GM18951 (cell line): Measurements from ENCODE around the gene CCDC157.

Experiments
- POLR2A ChIP-seq: IDR thresholded peaks from 4 replicates; pipeline ENCODE4 v1.6.1; 2011; ENCODE audit warnings: mild to moderate bottlenecking; ENCODE audit not compliant: insufficient read length, insufficient read depth; ENCODE audit errors: extremely low read depth
- in situ Hi-C: fragments of 300-500 bp; cut with MboI; formaldehyde crosslinking; loops from one replicate; pipeline ENCODE4 v1.12.0; 2022; ENCODE audit warnings: low sequenced_read_pairs, mixed read lengths, inconsistent platforms; ENCODE audit not compliant: unreplicated experiment

The CCDC157 gene

DNA sequence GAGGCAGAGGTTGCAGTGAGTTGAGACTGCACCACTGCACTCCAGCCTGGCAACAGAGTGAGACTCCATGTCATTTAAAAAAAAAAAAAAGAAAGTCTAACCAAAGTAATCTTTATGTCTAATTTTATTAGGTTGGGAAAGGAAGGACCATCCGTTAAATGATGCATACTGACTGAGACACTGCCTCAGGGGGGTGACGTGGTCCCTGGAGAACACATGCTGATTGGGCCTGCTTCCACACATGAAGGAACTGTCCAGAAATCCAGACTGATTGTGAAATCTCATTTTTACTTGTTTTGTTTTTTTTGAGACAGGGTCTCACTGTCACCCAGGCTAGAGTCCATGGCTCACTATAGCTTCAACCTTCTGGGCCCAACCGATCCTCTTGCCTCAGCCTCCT, 5.6 kb upstream of the CCDC157 start:
- no peak for TF ChIP-seq POLR2A
- in situ Hi-C loops = no loop called here

- in situ Hi-C loops = no loop called here
- TF ChIP-seq POLR2A = no peak
Observed at GRCh38 chr22:30354644-30355043, 2.2 kb upstream of the CCDC157 start.

GRCh38 chr22:30357236-30357570, 396 bp downstream of the CCDC157 start:
- no peak for TF ChIP-seq POLR2A
- in situ Hi-C loops = no loop called here

DNA sequence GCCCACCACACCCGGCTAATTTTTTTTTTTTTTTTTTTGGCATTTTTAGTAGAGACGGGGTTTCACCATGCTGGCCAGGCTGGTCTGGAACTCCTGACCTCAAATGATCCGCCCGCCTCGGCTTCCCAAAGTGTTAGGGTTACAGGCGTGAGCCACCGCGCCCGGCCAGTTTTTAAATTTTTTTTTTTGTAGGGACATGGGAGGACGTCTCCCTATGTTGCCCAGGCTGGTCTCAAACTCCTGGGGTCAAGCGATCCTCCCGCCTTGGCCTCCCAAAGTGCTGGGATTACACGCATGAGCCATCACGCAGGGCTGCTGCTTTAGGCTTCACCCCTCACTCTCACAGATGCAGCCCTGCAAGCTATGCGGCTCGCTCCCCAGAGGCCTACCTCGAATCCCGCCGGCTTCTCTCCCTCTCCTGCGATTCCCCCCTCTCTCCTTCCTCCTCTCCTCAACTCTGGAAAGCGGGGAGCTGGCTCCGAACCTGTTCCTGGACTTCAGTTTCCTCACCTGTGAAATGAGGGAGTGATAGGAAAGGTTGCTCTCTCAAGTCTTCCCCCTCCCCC, 926 bp downstream of the CCDC157 start:
- TF ChIP-seq POLR2A = no peak
- in situ Hi-C loops = no loop called here

DNA sequence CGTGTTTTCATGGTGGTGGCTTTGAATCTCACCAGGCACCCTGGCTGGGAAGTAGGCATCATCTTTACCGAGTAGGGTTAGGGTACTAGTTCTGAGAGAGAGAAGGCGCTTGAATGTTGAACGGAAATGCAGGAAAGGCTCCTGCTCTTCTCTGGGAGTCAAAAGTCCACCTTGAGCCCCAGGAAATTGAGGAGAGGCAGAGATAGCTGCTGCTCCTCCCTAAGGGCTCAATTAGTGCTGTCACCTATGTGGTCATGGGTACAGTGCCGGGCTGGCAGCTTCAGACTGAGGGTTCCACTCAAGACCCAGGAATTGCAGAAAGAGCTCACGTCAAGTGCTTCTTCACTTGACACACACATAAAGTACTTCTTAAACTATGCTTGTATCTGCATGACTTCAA, 1.7 kb downstream of the CCDC157 start:
- TF ChIP-seq POLR2A = no peak
- in situ Hi-C loops = no loop called here

DNA sequence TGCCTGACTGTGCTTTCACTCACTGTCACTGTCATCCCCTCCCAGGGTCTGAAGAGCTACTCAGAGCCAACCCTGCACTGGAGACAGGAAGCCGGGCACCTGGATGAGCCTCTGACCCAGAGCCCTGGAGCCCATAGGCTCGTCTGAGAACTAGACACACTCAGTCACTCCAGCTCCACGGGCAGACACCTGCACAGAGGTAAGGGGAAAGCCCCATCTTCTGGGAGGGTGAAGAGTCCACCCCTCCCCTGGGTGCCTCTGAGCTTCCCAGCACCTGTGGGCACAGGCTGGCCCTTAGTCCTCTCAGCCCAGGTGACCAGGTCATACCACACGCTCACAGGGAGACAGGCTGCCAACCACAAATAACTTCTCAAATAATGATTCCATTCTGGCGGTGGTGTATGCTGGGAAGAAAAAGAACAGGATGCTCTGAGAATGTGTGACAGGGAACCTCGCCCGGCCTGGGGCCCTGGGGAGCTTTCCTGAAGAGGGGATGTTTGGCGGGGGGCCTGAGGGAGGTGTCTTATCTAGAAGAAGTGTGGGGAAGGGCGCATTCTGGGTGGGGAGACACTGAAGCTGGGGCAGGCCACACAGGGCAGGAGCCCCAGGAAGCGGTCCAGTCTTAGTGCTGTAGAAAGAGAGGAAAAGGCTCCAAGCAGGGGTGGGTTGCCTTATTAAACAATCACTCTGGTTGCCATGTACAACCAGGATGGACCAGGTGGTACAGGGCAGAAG, 5.3 kb downstream of the CCDC157 start:
- in situ Hi-C loops = no loop called here

DNA sequence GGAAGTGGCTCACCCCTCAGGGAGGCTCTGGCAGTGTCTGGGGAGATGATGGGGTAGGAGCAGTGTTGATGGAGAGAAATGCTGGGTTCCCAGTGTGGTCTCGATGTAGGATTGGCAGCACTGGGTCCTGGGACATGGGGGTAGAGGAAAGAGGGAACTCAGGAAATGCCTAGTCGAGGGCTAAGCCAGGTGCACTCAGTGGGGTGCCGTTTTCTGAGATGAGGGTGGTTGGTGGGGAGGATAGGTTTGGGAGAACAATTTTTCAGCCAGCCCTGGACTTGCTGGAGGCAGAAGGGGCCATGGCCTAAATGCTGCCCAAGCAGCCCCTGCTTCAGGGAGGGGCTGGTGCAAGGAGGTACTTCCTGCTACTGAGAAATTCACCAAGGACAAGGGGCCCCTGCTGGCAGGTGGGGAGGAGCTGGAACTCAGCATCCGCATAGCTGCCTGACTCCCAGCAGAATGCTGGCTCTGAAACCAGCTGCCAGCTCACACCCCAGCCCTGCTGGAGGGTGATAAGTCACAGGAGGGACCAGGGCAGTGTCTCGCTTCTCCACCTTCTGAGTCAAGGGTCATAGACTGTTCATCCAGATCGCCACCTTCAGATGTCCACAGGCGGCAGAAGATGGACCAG, 6.0 kb downstream of the CCDC157 start:
- no peak for TF ChIP-seq POLR2A
- in situ Hi-C loops = no loop called here

More for the DNA sequence above, 5.3 kb downstream of the CCDC157 start:
- no peak for TF ChIP-seq POLR2A

DNA sequence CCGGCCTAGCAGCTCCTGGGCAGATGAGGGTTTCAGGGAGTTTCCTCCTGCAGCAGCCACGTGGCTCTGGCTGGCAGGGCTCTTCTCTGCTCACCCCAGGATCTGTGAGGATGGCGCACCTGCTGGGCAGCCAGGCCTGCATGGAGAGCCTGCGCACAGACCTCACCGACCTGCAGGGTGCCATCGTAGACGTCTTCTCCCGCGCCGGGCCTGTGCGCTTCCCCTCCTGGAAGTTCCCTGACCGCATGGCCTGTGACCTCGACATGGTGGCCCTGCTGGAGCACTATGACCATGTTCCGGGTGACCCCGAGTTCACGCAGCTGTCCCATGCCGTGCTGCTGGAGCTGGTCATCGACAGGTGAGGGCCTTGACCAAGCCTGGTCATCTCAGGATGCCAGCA, 9.1 kb downstream of the CCDC157 start:
- in situ Hi-C loops = no loop called here
- TF ChIP-seq POLR2A = no peak

GRCh38 chr22:30368420-30368819, 11.6 kb downstream of the CCDC157 start:
- no peak for TF ChIP-seq POLR2A
- in situ Hi-C loops = no loop called here

- in situ Hi-C loops = no loop called here
Observed at GRCh38 chr22:30370641-30371230, 13.9 kb downstream of the CCDC157 start.

GRCh38 chr22:30371321-30371720, 14.5 kb downstream of the CCDC157 start:
- TF ChIP-seq POLR2A = no peak
- in situ Hi-C loops = no loop called here

More at GRCh38 chr22:30370641-30371230, 13.9 kb downstream of the CCDC157 start:
- TF ChIP-seq POLR2A = no peak

DNA sequence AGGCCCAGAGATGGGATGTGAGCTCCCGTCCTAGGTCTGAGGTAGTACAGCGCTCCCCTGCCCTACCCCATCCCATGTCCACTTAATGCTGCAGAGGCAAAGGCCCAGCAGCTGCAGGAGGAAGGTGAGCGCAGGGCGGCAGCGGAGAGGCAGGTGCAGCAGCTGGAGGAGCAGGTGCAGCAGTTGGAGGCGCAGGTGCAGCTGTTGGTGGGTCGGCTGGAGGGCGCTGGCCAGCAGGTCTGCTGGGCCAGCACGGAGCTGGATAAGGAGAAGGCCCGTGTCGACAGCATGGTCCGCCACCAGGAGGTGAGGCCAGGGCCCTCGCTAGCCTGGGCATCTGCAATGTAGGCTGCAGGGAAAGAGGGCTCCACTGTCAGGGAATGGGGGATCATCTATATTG, 15.2 kb downstream of the CCDC157 start:
- TF ChIP-seq POLR2A = no peak
- in situ Hi-C loops = no loop called here

DNA sequence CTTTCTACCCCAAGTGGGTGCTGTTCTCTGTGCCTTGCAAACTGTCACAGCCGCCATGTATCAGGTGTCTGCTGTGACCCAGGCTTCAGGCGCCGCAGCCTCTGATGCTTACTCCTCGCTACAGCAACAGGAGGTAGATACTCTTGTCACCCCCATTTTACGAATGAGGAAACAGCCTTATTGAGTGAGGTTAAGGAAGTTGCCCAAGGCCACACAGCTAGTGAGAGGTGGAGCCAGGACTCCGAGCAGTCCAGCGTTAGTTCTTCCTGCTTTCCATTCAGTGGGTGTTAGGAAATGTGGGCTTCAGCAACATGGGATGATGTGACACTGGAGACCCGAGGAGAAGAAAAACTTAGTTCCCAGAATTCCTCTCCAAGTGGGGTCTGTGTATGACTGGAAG, 16.1 kb downstream of the CCDC157 start:
- in situ Hi-C loops = no loop called here
- TF ChIP-seq POLR2A = no peak
